GM12892 (cell line): Measurements from ENCODE around the gene RAB20.

Experiments
- DNase-seq: peaks from one replicate; pipeline ENCODE4 v3.0.0; 2011; ENCODE audit not compliant: insufficient read length
- FAIRE-seq: peaks from 2 replicates; lab custom pipeline; 2011; peaks lifted over from hg19 to GRCh38; lab: Jason Lieb, UNC
- POLR2A ChIP-seq: IDR thresholded peaks from 2 replicates; pipeline ENCODE4 v1.6.1; 2011; ENCODE audit warnings: low read depth, low read length, control low read depth
- POLR2AphosphoS5 ChIP-seq: IDR thresholded peaks from 2 replicates; pipeline ENCODE4 v1.6.1; 2011; ENCODE audit warnings: low read depth, low read length, control low read depth
- TAF1 ChIP-seq: IDR thresholded peaks from 2 replicates; pipeline ENCODE4 v1.6.1; 2011; ENCODE audit warnings: low read depth, mild to moderate bottlenecking, control low read depth, low read length, borderline replicate concordance

The RAB20 gene

GRCh38 chr13:110523180-110523579 lies 38.3 kb downstream of the RAB20 start:
- DNase-seq (no peak), FAIRE-seq (no peak)
- TF ChIP-seq TAF1 (no peak), POLR2A (no peak), POLR2AphosphoS5 (no peak)

- DNase-seq: no peak
- TF ChIP-seq TAF1: no peak
- TF ChIP-seq POLR2A: no peak
- no peak for TF ChIP-seq POLR2AphosphoS5
- no peak for FAIRE-seq
Measured at GRCh38 chr13:110522721-110523120, 38.8 kb downstream of the RAB20 start.

GRCh38 chr13:110521946-110522345 lies 39.6 kb downstream of the RAB20 start:
- TF ChIP-seq POLR2AphosphoS5 (no peak), TAF1 (no peak), POLR2A (no peak)
- DNase-seq (no peak), FAIRE-seq (no peak)

GRCh38 chr13:110521296-110521680 lies 40.2 kb downstream of the RAB20 start:
- FAIRE-seq (no peak), DNase-seq (no peak)
- TF ChIP-seq TAF1 (no peak), POLR2A (no peak), POLR2AphosphoS5 (no peak)

- TF ChIP-seq POLR2A (no peak), POLR2AphosphoS5 (no peak), TAF1 (no peak)
- DNase-seq (no peak), FAIRE-seq (no peak)
Measured at GRCh38 chr13:110520431-110521295, 40.9 kb downstream of the RAB20 start.

GRCh38 chr13:110519506-110519905 lies 42.0 kb downstream of the RAB20 start:
- DNase-seq: no peak
- no peak for FAIRE-seq
- TF ChIP-seq POLR2AphosphoS5 (no peak), POLR2A (no peak), TAF1 (no peak)

GRCh38 chr13:110519046-110519445 lies 42.5 kb downstream of the RAB20 start:
- FAIRE-seq (no peak), DNase-seq (no peak)
- TF ChIP-seq TAF1 (no peak), POLR2AphosphoS5 (no peak), POLR2A (no peak)

GRCh38 chr13:110518571-110518970 lies 43.0 kb downstream of the RAB20 start:
- TF ChIP-seq POLR2A: no peak
- TF ChIP-seq TAF1: no peak
- TF ChIP-seq POLR2AphosphoS5: no peak
- DNase-seq (no peak), FAIRE-seq (no peak)

GRCh38 chr13:110518226-110518525 lies 43.3 kb downstream of the RAB20 start:
- no peak for TF ChIP-seq TAF1
- TF ChIP-seq POLR2AphosphoS5: no peak
- TF ChIP-seq POLR2A: no peak
- DNase-seq (no peak), FAIRE-seq (no peak)

GRCh38 chr13:110517505-110518225 lies 43.9 kb downstream of the RAB20 start:
- no peak for TF ChIP-seq TAF1
- TF ChIP-seq POLR2A: no peak
- no peak for TF ChIP-seq POLR2AphosphoS5
- DNase-seq: no peak
- FAIRE-seq: no peak

GRCh38 chr13:110516500-110516899 lies 45.0 kb downstream of the RAB20 start:
- no peak for DNase-seq
- no peak for FAIRE-seq
- TF ChIP-seq POLR2AphosphoS5 (no peak), TAF1 (no peak), POLR2A (no peak)

GRCh38 chr13:110512198-110512740 lies 49.3 kb downstream of the RAB20 start:
- no peak for DNase-seq
- TF ChIP-seq TAF1: no peak
- TF ChIP-seq POLR2AphosphoS5: no peak
- no peak for TF ChIP-seq POLR2A
- no peak for FAIRE-seq

- FAIRE-seq (no peak), DNase-seq (no peak)
- TF ChIP-seq POLR2AphosphoS5 (no peak), POLR2A (no peak), TAF1 (no peak)
Measured at GRCh38 chr13:110511509-110512181, 49.9 kb downstream of the RAB20 start.
